Hepatocyte (in vitro differentiated cells): Measurements from ENCODE around the gene RTL9. TPM values are rescaled to one million over a fixed set of nuclear protein-coding genes. Genes with fewer than 3 reads are reported as not detected.
"Not testable (repeated sequence)": the region's sequence is repeated elsewhere in the genome, so short reads cannot be mapped to it uniquely, and the experiment has no call there.

ENCODE experiments used
- DNase-seq: peaks from one replicate; pipeline ENCODE4 v3.0.0-alpha.2; 2016; ENCODE audit warnings: low spot score
- H2AFZ ChIP-seq: fragments of 200-600 bp; sonication (generic); 2 replicates; pipeline ENCODE4 v1.6.0; 2016; ENCODE audit warnings: antibody characterized with exemption, mild to moderate bottlenecking
- H3K27ac ChIP-seq: fragments of 200-600 bp; sonication (generic); 2 replicates; pipeline ENCODE4 v1.5.1; 2016; ENCODE audit warnings: mild to moderate bottlenecking
- H3K27me3 ChIP-seq: fragments of 200-600 bp; sonication (generic); 2 replicates; pipeline ENCODE4 v1.6.1; 2016
- H3K36me3 ChIP-seq: fragments of 200-600 bp; sonication (generic); replicated peaks from 2 replicates; pipeline ENCODE4 v1.5.1; 2016; ENCODE audit warnings: low read depth; ENCODE audit not compliant: insufficient read depth
- H3K4me1 ChIP-seq: fragments of 200-600 bp; sonication (generic); 2 replicates; pipeline ENCODE4 v1.5.1; 2016; ENCODE audit warnings: mild to moderate bottlenecking, moderate library complexity; ENCODE audit not compliant: insufficient read depth
- H3K4me2 ChIP-seq: fragments of 200-600 bp; sonication (generic); 2 replicates; pipeline ENCODE4 v1.6.0; 2016
- H3K4me3 ChIP-seq: fragments of 200-600 bp; sonication (generic); 2 replicates; pipeline ENCODE4 v1.5.1; 2016; ENCODE audit warnings: mild to moderate bottlenecking
- H3K79me2 ChIP-seq: fragments of 200-600 bp; sonication (generic); 2 replicates; pipeline ENCODE4 v1.6.0; 2017; ENCODE audit warnings: mild to moderate bottlenecking
- H3K9me2 ChIP-seq: fragments of 200-600 bp; sonication (generic); replicated peaks from 2 replicates; pipeline ENCODE4 v1.6.0; 2017; ENCODE audit warnings: mild to moderate bottlenecking; ENCODE audit not compliant: insufficient read depth
- H3K9me3 ChIP-seq: fragments of 200-600 bp; sonication (generic); 2 replicates; pipeline ENCODE4 v1.5.1; 2016; ENCODE audit warnings: low read depth, mild to moderate bottlenecking
- H4K20me1 ChIP-seq: fragments of 200-600 bp; sonication (generic); 2 replicates; pipeline ENCODE4 v1.6.0; 2016; ENCODE audit warnings: mild to moderate bottlenecking; ENCODE audit not compliant: insufficient read depth, poor library complexity, severe bottlenecking
- EZH2 ChIP-seq: fragments of 200-600 bp; sonication (generic); IDR thresholded peaks from 2 replicates; pipeline ENCODE4 v1.6.1; 2016; ENCODE audit warnings: antibody characterized with exemption, mild to moderate bottlenecking, borderline replicate concordance
- EZH2phosphoT487 ChIP-seq: fragments of 200-600 bp; sonication (generic); IDR thresholded peaks from one replicate; pipeline ENCODE4 v1.6.1; 2018; ENCODE audit warnings: antibody characterized with exemption, mild to moderate bottlenecking, low read depth, moderate library complexity; ENCODE audit not compliant: unreplicated experiment, severe bottlenecking
- WGBS: methylation state at CpG from one replicate; pipeline ENCODE4 v1.1.6; 2016; ENCODE audit warnings: low lambda C conversion rate; ENCODE audit errors: missing lambda C conversion rate; 5-methylcytosine and 5-hydroxymethylcytosine counted together
- polyA plus RNA-seq: library from polyadenylated mRNA; unstranded; fragments of >200 nt; fragmentation: Nextera tagmentation; extraction: Ambion mirVana; gene quantifications from 2 replicates; pipeline ENCODE4 v1.2.1, GENCODE V29; 2016
- total RNA-seq: library from RNA; depleted of rRNA; stranded (reverse); fragments of >200 nt; gene quantifications from 2 replicates; pipeline ENCODE4 v1.2.3, GENCODE V29; 2014
- TF ChIP-seq, protein P1 (sequence below): fragments of 200-600 bp; sonication (generic); IDR thresholded peaks from 2 replicates; pipeline ENCODE4 v1.5.1; 2016; ENCODE audit warnings: antibody characterized with exemption, mild to moderate bottlenecking; ENCODE audit not compliant: poor library complexity

RTL9 gene
- total and polyA plus RNA-seq, 2 experiments from 2014 or later, result 0.65 to 2.9 TPM

DNA sequence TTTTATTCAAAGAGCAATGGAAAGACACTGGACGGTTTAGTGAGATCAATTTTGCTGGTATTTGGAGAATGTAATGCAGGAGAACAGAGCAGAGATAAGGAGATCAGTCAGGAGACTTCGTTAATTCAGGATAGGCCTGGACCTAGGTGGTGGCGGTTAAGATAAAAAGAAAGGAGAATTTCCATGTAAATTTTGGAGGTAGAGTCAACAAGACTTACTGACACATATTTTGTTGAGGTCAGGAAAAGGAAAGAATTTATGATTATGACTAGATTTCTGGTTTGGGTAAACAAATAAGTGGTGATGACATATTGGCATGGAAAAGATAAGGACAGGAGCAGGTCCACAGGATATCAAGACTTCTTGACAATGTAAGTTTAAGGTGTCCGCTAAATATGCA is 31.9 kb upstream of the RTL9 start:
- no peaks in the 10 kb centered on the region for H3K79me2 ChIP-seq
- peaks cover 5% of the 10 kb centered on the region for H3K9me3 ChIP-seq
- no peak for DNase-seq
- TF ChIP-seq EZH2 (no peak), EZH2phosphoT487 (no peak)
- TF ChIP-seq, protein P1, sequence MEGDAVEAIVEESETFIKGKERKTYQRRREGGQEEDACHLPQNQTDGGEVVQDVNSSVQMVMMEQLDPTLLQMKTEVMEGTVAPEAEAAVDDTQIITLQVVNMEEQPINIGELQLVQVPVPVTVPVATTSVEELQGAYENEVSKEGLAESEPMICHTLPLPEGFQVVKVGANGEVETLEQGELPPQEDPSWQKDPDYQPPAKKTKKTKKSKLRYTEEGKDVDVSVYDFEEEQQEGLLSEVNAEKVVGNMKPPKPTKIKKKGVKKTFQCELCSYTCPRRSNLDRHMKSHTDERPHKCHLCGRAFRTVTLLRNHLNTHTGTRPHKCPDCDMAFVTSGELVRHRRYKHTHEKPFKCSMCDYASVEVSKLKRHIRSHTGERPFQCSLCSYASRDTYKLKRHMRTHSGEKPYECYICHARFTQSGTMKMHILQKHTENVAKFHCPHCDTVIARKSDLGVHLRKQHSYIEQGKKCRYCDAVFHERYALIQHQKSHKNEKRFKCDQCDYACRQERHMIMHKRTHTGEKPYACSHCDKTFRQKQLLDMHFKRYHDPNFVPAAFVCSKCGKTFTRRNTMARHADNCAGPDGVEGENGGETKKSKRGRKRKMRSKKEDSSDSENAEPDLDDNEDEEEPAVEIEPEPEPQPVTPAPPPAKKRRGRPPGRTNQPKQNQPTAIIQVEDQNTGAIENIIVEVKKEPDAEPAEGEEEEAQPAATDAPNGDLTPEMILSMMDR, result no peak
- H3K27me3 ChIP-seq, result no peaks in the 10 kb centered on the region
- H3K9me2 ChIP-seq, result no peaks in the 10 kb centered on the region
- H2AFZ ChIP-seq, result peak overlapping the region; percentile 36
- no peaks in the 10 kb centered on the region for H4K20me1 ChIP-seq
- 52% methylated on average over 4 of the region's 4 CpGs for WGBS
- H3K4me2 ChIP-seq, result no peak overlapping the region
- no peaks in the 10 kb centered on the region for H3K4me1 ChIP-seq
- no peaks in the 10 kb centered on the region for H3K36me3 ChIP-seq
- H3K4me3 ChIP-seq, result no peak overlapping the region
- H3K27ac ChIP-seq, result no peak overlapping the region

DNA sequence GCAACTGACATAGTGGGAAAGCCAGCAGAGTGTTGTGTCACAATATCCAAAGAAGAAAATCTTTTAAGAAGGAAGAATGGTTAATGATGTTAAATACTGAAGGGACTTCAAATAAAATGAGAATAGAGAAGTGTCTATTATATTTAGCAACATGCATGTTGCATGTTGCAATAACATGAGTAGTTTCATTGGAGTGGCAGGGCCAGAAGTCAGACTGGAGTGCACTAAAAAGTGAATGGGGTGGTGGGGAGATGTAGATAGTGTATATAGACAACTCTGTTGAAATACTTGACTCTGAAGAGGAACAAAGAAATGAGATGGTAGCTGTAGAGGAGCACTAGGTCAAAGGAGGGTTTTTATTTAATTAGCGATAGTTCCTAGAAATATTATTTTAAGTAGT is 31.3 kb upstream of the RTL9 start:
- Histone ChIP-seq H2AFZ (no peak overlapping the region), H3K4me2 (no peak overlapping the region), H3K27ac (no peak overlapping the region), H3K4me1 (no peaks in the 10 kb centered on the region), H4K20me1 (no peaks in the 10 kb centered on the region), H3K9me2 (no peaks in the 10 kb centered on the region), H3K36me3 (no peaks in the 10 kb centered on the region), H3K4me3 (no peak overlapping the region), H3K27me3 (no peaks in the 10 kb centered on the region), H3K9me3 (peaks cover 5% of the 10 kb centered on the region), H3K79me2 (no peaks in the 10 kb centered on the region)
- DNase-seq, result no peak
- WGBS, result 76% methylated on average over 1 of the region's 1 CpG
- TF ChIP-seq EZH2 (no peak), EZH2phosphoT487 (no peak)
- TF ChIP-seq, protein P1, result no peak

DNA sequence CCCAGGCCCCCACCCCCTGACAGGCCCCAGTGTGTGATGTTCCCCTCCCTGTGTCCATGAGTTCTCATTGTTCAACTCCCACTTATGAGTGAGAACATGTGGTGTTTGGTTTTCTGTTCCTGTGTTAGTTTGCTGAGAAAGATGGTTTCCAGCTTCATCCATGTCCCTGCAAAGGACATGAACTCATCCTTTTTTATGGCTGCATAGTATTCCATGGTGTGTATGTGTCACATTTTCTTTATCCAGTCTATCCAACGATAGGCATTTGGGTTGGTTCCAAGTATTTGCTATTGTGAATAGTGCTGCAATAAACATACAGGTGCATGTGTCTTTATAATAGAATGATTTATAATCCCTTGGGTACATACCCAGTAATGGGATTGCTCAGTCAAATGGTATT is 30.0 kb upstream of the RTL9 start:
- not testable (repeated sequence) for H3K27me3 ChIP-seq, H3K4me3 ChIP-seq, H3K4me2 ChIP-seq, H3K4me1 ChIP-seq, H2AFZ ChIP-seq, DNase-seq, H3K27ac ChIP-seq, H3K9me2 ChIP-seq, H3K36me3 ChIP-seq, H3K9me3 ChIP-seq, H3K79me2 ChIP-seq, H4K20me1 ChIP-seq
- WGBS, result 86% methylated on average over 1 of the region's 1 CpG

- Histone ChIP-seq H3K9me3 (no peaks in the 10 kb centered on the region), H3K4me1 (no peaks in the 10 kb centered on the region), H3K4me3 (no peak overlapping the region), H2AFZ (no peak overlapping the region), H3K27ac (no peak overlapping the region), H3K79me2 (no peaks in the 10 kb centered on the region), H3K27me3 (no peaks in the 10 kb centered on the region), H4K20me1 (no peaks in the 10 kb centered on the region), H3K9me2 (no peaks in the 10 kb centered on the region), H3K36me3 (no peaks in the 10 kb centered on the region), H3K4me2 (no peak overlapping the region)
- WGBS, result 76% methylated on average over 3 of the region's 3 CpGs
- DNase-seq, result no peak
- TF ChIP-seq EZH2phosphoT487 (no peak), EZH2 (no peak)
- TF ChIP-seq, protein P1, result no peak
Measured at GRCh38 chrX:110331444-110332030, 27.1 kb upstream of the RTL9 start.

DNA sequence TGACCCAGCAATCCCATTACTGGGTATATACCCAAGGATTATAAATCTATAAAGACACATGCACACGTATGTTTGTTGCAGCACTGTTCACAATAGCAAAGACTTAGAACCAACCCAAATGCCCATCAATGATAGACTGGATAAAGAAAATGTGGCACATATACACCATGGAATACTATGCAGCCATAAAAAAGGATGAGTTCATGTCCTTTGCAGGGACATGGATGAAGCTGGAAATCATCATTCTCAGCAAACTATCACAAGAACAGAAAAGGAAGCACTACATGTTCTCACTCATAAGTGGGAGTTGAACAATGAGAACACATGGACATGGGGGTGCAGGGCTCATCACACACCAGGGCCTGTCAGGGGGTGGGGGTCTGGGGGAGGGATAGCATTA is 25.2 kb upstream of the RTL9 start:
- not testable (repeated sequence) for H3K4me3 ChIP-seq, H3K36me3 ChIP-seq, H3K9me3 ChIP-seq, H3K27ac ChIP-seq, H3K4me2 ChIP-seq, H3K9me2 ChIP-seq, DNase-seq, H3K27me3 ChIP-seq, H3K79me2 ChIP-seq, H4K20me1 ChIP-seq, H2AFZ ChIP-seq, H3K4me1 ChIP-seq
- WGBS, result 88% methylated on average over 1 of the region's 1 CpG
